ENCODE data around the gene DGCR6L.
"Not testable (repeated sequence)": the region's sequence is repeated elsewhere in the genome, so short reads cannot be mapped to it uniquely, and the experiment has no call there.

- not testable (repeated sequence) for TF ChIP-seq RFX5 (IDR thresholded peaks at IDR 0.05; ENCODE audit: low read depth, low read length); FOS (IDR thresholded peaks at IDR 0.05; ENCODE audit: low read depth, low read length); MXI1 (IDR thresholded peaks at IDR 0.05; ENCODE audit: borderline replicate concordance, low read depth, low read length); POLR2A (IDR thresholded peaks at IDR 0.05; ENCODE audit: low read depth, low read length); MAFK (IDR thresholded peaks at IDR 0.05; ENCODE audit: low read depth, low read length); SMC3 (IDR thresholded peaks at IDR 0.05; ENCODE audit: low read depth, low read length); RAD21 (IDR thresholded peaks at IDR 0.05; ENCODE audit: low read length); BHLHE40 (IDR thresholded peaks at IDR 0.05; ENCODE audit: low read depth, low read length)
- TF ChIP-seq, protein P1, sequence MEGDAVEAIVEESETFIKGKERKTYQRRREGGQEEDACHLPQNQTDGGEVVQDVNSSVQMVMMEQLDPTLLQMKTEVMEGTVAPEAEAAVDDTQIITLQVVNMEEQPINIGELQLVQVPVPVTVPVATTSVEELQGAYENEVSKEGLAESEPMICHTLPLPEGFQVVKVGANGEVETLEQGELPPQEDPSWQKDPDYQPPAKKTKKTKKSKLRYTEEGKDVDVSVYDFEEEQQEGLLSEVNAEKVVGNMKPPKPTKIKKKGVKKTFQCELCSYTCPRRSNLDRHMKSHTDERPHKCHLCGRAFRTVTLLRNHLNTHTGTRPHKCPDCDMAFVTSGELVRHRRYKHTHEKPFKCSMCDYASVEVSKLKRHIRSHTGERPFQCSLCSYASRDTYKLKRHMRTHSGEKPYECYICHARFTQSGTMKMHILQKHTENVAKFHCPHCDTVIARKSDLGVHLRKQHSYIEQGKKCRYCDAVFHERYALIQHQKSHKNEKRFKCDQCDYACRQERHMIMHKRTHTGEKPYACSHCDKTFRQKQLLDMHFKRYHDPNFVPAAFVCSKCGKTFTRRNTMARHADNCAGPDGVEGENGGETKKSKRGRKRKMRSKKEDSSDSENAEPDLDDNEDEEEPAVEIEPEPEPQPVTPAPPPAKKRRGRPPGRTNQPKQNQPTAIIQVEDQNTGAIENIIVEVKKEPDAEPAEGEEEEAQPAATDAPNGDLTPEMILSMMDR (conservative IDR thresholded peaks at IDR 0.05; ENCODE audit: low read depth, low read length) = not testable (repeated sequence)
- TF ChIP-seq, protein P2, sequence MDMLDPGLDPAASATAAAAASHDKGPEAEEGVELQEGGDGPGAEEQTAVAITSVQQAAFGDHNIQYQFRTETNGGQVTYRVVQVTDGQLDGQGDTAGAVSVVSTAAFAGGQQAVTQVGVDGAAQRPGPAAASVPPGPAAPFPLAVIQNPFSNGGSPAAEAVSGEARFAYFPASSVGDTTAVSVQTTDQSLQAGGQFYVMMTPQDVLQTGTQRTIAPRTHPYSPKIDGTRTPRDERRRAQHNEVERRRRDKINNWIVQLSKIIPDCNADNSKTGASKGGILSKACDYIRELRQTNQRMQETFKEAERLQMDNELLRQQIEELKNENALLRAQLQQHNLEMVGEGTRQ (IDR thresholded peaks at IDR 0.05; ENCODE audit: low read depth, low read length) = not testable (repeated sequence)
- TF ChIP-seq, protein P3, sequence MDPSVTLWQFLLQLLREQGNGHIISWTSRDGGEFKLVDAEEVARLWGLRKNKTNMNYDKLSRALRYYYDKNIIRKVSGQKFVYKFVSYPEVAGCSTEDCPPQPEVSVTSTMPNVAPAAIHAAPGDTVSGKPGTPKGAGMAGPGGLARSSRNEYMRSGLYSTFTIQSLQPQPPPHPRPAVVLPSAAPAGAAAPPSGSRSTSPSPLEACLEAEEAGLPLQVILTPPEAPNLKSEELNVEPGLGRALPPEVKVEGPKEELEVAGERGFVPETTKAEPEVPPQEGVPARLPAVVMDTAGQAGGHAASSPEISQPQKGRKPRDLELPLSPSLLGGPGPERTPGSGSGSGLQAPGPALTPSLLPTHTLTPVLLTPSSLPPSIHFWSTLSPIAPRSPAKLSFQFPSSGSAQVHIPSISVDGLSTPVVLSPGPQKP (IDR thresholded peaks at IDR 0.05; ENCODE audit: borderline replicate concordance, low read depth, low read length) = not testable (repeated sequence)
Measured at GRCh38 chr22:20265772-20266666, 53.8 kb downstream of the DGCR6L start.
